HEK293T (cell line): ENCODE data around the gene OGN.

Source experiments
- ARNT ChIP-seq: fragments of 450-650 bp; IDR thresholded peaks from 2 replicates; pipeline ENCODE4 v1.6.1; 2017; ENCODE audit warnings: mild to moderate bottlenecking
- BHLHE40 ChIP-seq: fragments of 450-650 bp; IDR thresholded peaks from 2 replicates; pipeline ENCODE4 v1.6.1; 2016; ENCODE audit warnings: mild to moderate bottlenecking, moderate library complexity, borderline replicate concordance
- ELF4 ChIP-seq: fragments of 450-650 bp; IDR thresholded peaks from 2 replicates; pipeline ENCODE4 v1.6.1; 2017; ENCODE audit warnings: antibody characterized with exemption
- FOXA1 ChIP-seq: fragments of 450-650 bp; IDR thresholded peaks from 2 replicates; pipeline ENCODE4 v1.6.1; 2016; ENCODE audit warnings: mild to moderate bottlenecking
- FOXK2 ChIP-seq: fragments of 450-650 bp; IDR thresholded peaks from 2 replicates; pipeline ENCODE4 v1.6.1; 2016; ENCODE audit warnings: mild to moderate bottlenecking
- SP1 ChIP-seq: fragments of 450-650 bp; IDR thresholded peaks from 2 replicates; pipeline ENCODE4 v1.6.1; 2017
- SUZ12 ChIP-seq: fragments of 450-650 bp; IDR thresholded peaks from 2 replicates; pipeline ENCODE4 v1.6.1; 2016; ENCODE audit warnings: mild to moderate bottlenecking

GRCh38 chr9:92369075-92369474 lies 35.3 kb downstream of the OGN start:
- TF ChIP-seq FOXK2 (no peak), SP1 (no peak), BHLHE40 (no peak), ELF4 (no peak), FOXA1 (no peak), SUZ12 (no peak), ARNT (no peak)
